GM08714 (cell line): ENCODE measurements around the gene TK1.

Experiments used
- H3K4me3 ChIP-seq: fragments of 200-500 bp; sonication (Bioruptor generic); 2 replicates; pipeline ENCODE4 v1.5.1; 2014; ENCODE audit warnings: mild to moderate bottlenecking, low read length, inconsistent platforms
- ZNF274 ChIP-seq: IDR thresholded peaks from 2 replicates; pipeline ENCODE4 v1.6.1; 2012; ENCODE audit warnings: mild to moderate bottlenecking, low read depth, low read length

Gene TK1

GRCh38 chr17:78226055-78226758 lies 39.4 kb upstream of the TK1 start:
- no peak overlapping the region for H3K4me3 ChIP-seq

GRCh38 chr17:78225088-78225865 lies 38.4 kb upstream of the TK1 start:
- no peak for TF ChIP-seq ZNF274
- no peak overlapping the region for H3K4me3 ChIP-seq

More at GRCh38 chr17:78226055-78226758, 39.4 kb upstream of the TK1 start:
- TF ChIP-seq ZNF274: no peak

GRCh38 chr17:78224231-78225087 lies 37.6 kb upstream of the TK1 start:
- no peak for TF ChIP-seq ZNF274
- H3K4me3 ChIP-seq: no peak overlapping the region

- TF ChIP-seq ZNF274: no peak
- no peak overlapping the region for H3K4me3 ChIP-seq
These were observed 36.9 kb upstream of the TK1 start for GRCh38 chr17:78223765-78224164.

GRCh38 chr17:78223061-78223460 lies 36.2 kb upstream of the TK1 start:
- H3K4me3 ChIP-seq: no peak overlapping the region
- TF ChIP-seq ZNF274: no peak

- H3K4me3 ChIP-seq: no peak overlapping the region
- TF ChIP-seq ZNF274: no peak
These were observed 32.7 kb upstream of the TK1 start for GRCh38 chr17:78219396-78220150.

- TF ChIP-seq ZNF274: no peak
- H3K4me3 ChIP-seq: peak overlapping the region; percentile 88
These were observed 27.8 kb upstream of the TK1 start for GRCh38 chr17:78214706-78215061.

GRCh38 chr17:78214016-78214705 lies 27.3 kb upstream of the TK1 start, which contains the start of gene BIRC5:
TSS of gene BIRC5 (plus strand) at chr17:78214253. CDS start at chr17:78214317, 64 bp downstream.
- H3K4me3 ChIP-seq: peak within 1 kb of the TSS; percentile 88
- no peak for TF ChIP-seq ZNF274

GRCh38 chr17:78211032-78211431 lies 24.2 kb upstream of the TK1 start:
- no peak overlapping the region for H3K4me3 ChIP-seq
- TF ChIP-seq ZNF274: no peak

- TF ChIP-seq ZNF274: no peak
- no peak overlapping the region for H3K4me3 ChIP-seq
These were observed 23.3 kb upstream of the TK1 start for GRCh38 chr17:78210111-78210510.

GRCh38 chr17:78208486-78208885 lies 21.6 kb upstream of the TK1 start:
- H3K4me3 ChIP-seq: no peak overlapping the region
- TF ChIP-seq ZNF274: no peak

- no peak overlapping the region for H3K4me3 ChIP-seq
- no peak for TF ChIP-seq ZNF274
These were observed 19.4 kb upstream of the TK1 start for GRCh38 chr17:78206298-78206697.

- no peak for TF ChIP-seq ZNF274
- H3K4me3 ChIP-seq: no peak overlapping the region
These were observed 18.4 kb upstream of the TK1 start for GRCh38 chr17:78205124-78205775.
